HUES64 (cell line): ENCODE measurements around the gene PRODH2.
"Not testable (repeated sequence)": the region's sequence is repeated elsewhere in the genome, so short reads cannot be mapped to it uniquely, and the experiment has no call there.

ENCODE experiments used
- H3K27ac ChIP-seq: 2 replicates; pipeline ENCODE4 v1.7.0; 2013; ENCODE audit warnings: low read depth, low read length, inconsistent platforms
- H3K27me3 ChIP-seq: 2 replicates; pipeline ENCODE4 v1.6.1; 2013; ENCODE audit warnings: mild to moderate bottlenecking, low read length; ENCODE audit not compliant: insufficient read depth
- H3K36me3 ChIP-seq: 2 replicates; pipeline ENCODE4 v1.6.1; 2013; ENCODE audit warnings: mild to moderate bottlenecking, low read length; ENCODE audit not compliant: insufficient read depth
- H3K4me1 ChIP-seq: 2 replicates; pipeline ENCODE4 v1.6.1; 2013; ENCODE audit warnings: mild to moderate bottlenecking, low read length, moderate library complexity; ENCODE audit not compliant: insufficient read depth
- H3K4me3 ChIP-seq: 2 replicates; pipeline ENCODE4 v1.5.1; 2013; ENCODE audit warnings: mild to moderate bottlenecking, low read length, moderate library complexity
- H3K9ac ChIP-seq: 2 replicates; pipeline ENCODE4 v1.6.1; 2013; ENCODE audit warnings: mild to moderate bottlenecking, low read depth, low read length
- H3K9me3 ChIP-seq: 2 replicates; pipeline ENCODE4 v1.6.1; 2013; ENCODE audit warnings: low read depth, low read length; ENCODE audit not compliant: insufficient read depth
- WGBS: fragments of 150-250, 120-280 bp; methylation state at CpG from one replicate; pipeline ENCODE4 v1.1.7; 2013; ENCODE audit warnings: missing lambda C conversion rate; 5-methylcytosine and 5-hydroxymethylcytosine counted together

PRODH2 gene

GRCh38 chr19:35813043-35813890 is 622 bp upstream of the PRODH2 start:
- Histone ChIP-seq H3K9me3 (no peaks in the 10 kb centered on the region), H3K9ac (no peak overlapping the region), H3K4me1 (peaks cover 5% of the 10 kb centered on the region; the same call in 1 of the 2 replicates), H3K27ac (no peak overlapping the region), H3K36me3 (no peaks in the 10 kb centered on the region), H3K4me3 (no peak overlapping the region), H3K27me3 (no peaks in the 10 kb centered on the region)
- 92% methylated on average over 11 of the region's 11 CpGs for WGBS

GRCh38 chr19:35811317-35812219 is 1.1 kb downstream of the PRODH2 start:
- H3K9ac ChIP-seq: no peak overlapping the region
- no peak overlapping the region for H3K4me3 ChIP-seq
- 89% methylated on average over 18 of the region's 18 CpGs for WGBS

GRCh38 chr19:35807633-35808032 is 5.0 kb downstream of the PRODH2 start:
- no peaks in the 10 kb centered on the region for H3K36me3 ChIP-seq
- no peak overlapping the region for H3K4me3 ChIP-seq
- whole genome bisulfite sequencing: 93% methylated on average over 5 of the region's 5 CpGs
- H3K9me3 ChIP-seq: no peaks in the 10 kb centered on the region
- H3K4me1 ChIP-seq: no peaks in the 10 kb centered on the region
- H3K9ac ChIP-seq: no peak overlapping the region
- no peak overlapping the region for H3K27ac ChIP-seq
- H3K27me3 ChIP-seq: no peaks in the 10 kb centered on the region

More at GRCh38 chr19:35811317-35812219, 1.1 kb downstream of the PRODH2 start:
- H3K36me3 ChIP-seq: no peaks in the 10 kb centered on the region
- no peak overlapping the region for H3K27ac ChIP-seq
- no peaks in the 10 kb centered on the region for H3K27me3 ChIP-seq
- H3K9me3 ChIP-seq: no peaks in the 10 kb centered on the region
- peaks cover 2% of the 10 kb centered on the region; the same call in 1 of the 2 replicates for H3K4me1 ChIP-seq

- 89% methylated on average over 18 of the region's 18 CpGs for WGBS
- no peaks in the 10 kb centered on the region for H3K4me1 ChIP-seq
- no peaks in the 10 kb centered on the region for H3K9me3 ChIP-seq
Observed at GRCh38 chr19:35806597-35806996, 6.0 kb downstream of the PRODH2 start.

GRCh38 chr19:35805526-35806102 is 7.0 kb downstream of the PRODH2 start:
- no peak overlapping the region for H3K27ac ChIP-seq
- H3K4me3 ChIP-seq: no peak overlapping the region
- H3K27me3 ChIP-seq: no peaks in the 10 kb centered on the region
- no peaks in the 10 kb centered on the region for H3K9me3 ChIP-seq
- 87% methylated on average over 5 of the region's 5 CpGs for WGBS
- no peaks in the 10 kb centered on the region for H3K4me1 ChIP-seq
- no peak overlapping the region for H3K9ac ChIP-seq
- H3K36me3 ChIP-seq: no peaks in the 10 kb centered on the region

More at GRCh38 chr19:35806597-35806996, 6.0 kb downstream of the PRODH2 start:
- H3K4me3 ChIP-seq: no peak overlapping the region
- H3K27me3 ChIP-seq: no peaks in the 10 kb centered on the region
- no peak overlapping the region for H3K9ac ChIP-seq
- H3K36me3 ChIP-seq: no peaks in the 10 kb centered on the region
- H3K27ac ChIP-seq: no peak overlapping the region

- Histone ChIP-seq H3K27me3 (peaks cover 15% of the 10 kb centered on the region), H3K4me3 (no peak overlapping the region), H3K27ac (no peak overlapping the region), H3K4me1 (peaks cover 4% of the 10 kb centered on the region; the same call in 1 of the 2 replicates), H3K36me3 (no peaks in the 10 kb centered on the region), H3K9me3 (no peaks in the 10 kb centered on the region), H3K9ac (no peak overlapping the region)
- 74% methylated on average over 3 of the region's 3 CpGs for WGBS
Observed at GRCh38 chr19:35801828-35802227, 10.8 kb downstream of the PRODH2 start.

GRCh38 chr19:35797663-35798062 is 15.0 kb downstream of the PRODH2 start:
- Histone ChIP-seq H3K9me3 (no peaks in the 10 kb centered on the region), H3K4me3 (peak overlapping the region; percentile 33), H3K27me3 (peaks cover 30% of the 10 kb centered on the region), H3K4me1 (peaks cover 5% of the 10 kb centered on the region; the same call in 1 of the 2 replicates), H3K27ac (no peak overlapping the region), H3K9ac (no peak overlapping the region), H3K36me3 (no peaks in the 10 kb centered on the region)
- 32% methylated on average over 15 of the region's 15 CpGs for WGBS

- Histone ChIP-seq H3K9me3 (no peaks in the 10 kb centered on the region), H3K4me1 (peaks cover 5% of the 10 kb centered on the region; the same call in 1 of the 2 replicates), H3K27me3 (peaks cover 30% of the 10 kb centered on the region), H3K27ac (no peak overlapping the region), H3K4me3 (peak overlapping the region; percentile 37), H3K36me3 (no peaks in the 10 kb centered on the region), H3K9ac (no peak overlapping the region)
- 34% methylated on average over 39 of the region's 39 CpGs for WGBS
Observed at GRCh38 chr19:35796645-35797542, 15.8 kb downstream of the PRODH2 start.

- not testable (repeated sequence) for H3K4me1 ChIP-seq, H3K4me3 ChIP-seq, H3K9ac ChIP-seq, H3K36me3 ChIP-seq, H3K27ac ChIP-seq, H3K9me3 ChIP-seq
- peaks cover 30% of the 10 kb centered on the region for H3K27me3 ChIP-seq
- 100% methylated on average over 1 of the region's 1 CpG for WGBS
Observed at GRCh38 chr19:35795564-35795963, 17.1 kb downstream of the PRODH2 start.
